G401.6 (cell line): Measurements from ENCODE around the gene IGFLR1.
"Not testable (repeated sequence)": the region's sequence is repeated elsewhere in the genome, so short reads cannot be mapped to it uniquely, and the experiment has no call there.

Experiments used
- FAIRE-seq: peaks from 2 replicates; lab custom pipeline; 2012; peaks lifted over from hg19 to GRCh38; lab: Jason Lieb, UNC

The IGFLR1 gene

GRCh38 chr19:35739275-35740107 lies 2.8 kb downstream of the IGFLR1 start:
- FAIRE-seq = no peak

- no peak for FAIRE-seq
Measured at GRCh38 chr19:35738887-35739229, 3.4 kb downstream of the IGFLR1 start.

GRCh38 chr19:35738021-35738886 lies 4.0 kb downstream of the IGFLR1 start:
- no peak for FAIRE-seq

GRCh38 chr19:35736913-35737886 lies 5.1 kb downstream of the IGFLR1 start:
- FAIRE-seq = no peak

GRCh38 chr19:35734889-35735288 lies 7.4 kb downstream of the IGFLR1 start:
- FAIRE-seq = no peak

GRCh38 chr19:35734273-35734672 lies 8.0 kb downstream of the IGFLR1 start:
- no peak for FAIRE-seq

GRCh38 chr19:35733180-35734125 lies 8.8 kb downstream of the IGFLR1 start:
- no peak for FAIRE-seq

GRCh38 chr19:35732540-35733179 lies 9.6 kb downstream of the IGFLR1 start:
- FAIRE-seq = no peak

- FAIRE-seq = no peak
Measured at GRCh38 chr19:35731779-35732405, 10.4 kb downstream of the IGFLR1 start.

GRCh38 chr19:35731353-35731752 lies 10.9 kb downstream of the IGFLR1 start:
- FAIRE-seq = no peak

GRCh38 chr19:35730326-35730725 lies 11.9 kb downstream of the IGFLR1 start:
- FAIRE-seq = no peak

- FAIRE-seq = no peak
Measured at GRCh38 chr19:35729763-35730162, 12.5 kb downstream of the IGFLR1 start.

GRCh38 chr19:35729021-35729420 lies 13.2 kb downstream of the IGFLR1 start:
- FAIRE-seq = no peak

GRCh38 chr19:35727956-35728706 lies 14.1 kb downstream of the IGFLR1 start:
- FAIRE-seq = no peak

- no peak for FAIRE-seq
Measured at GRCh38 chr19:35727053-35727955, 14.9 kb downstream of the IGFLR1 start.

GRCh38 chr19:35725216-35725861 lies 16.9 kb downstream of the IGFLR1 start:
- no peak for FAIRE-seq

- FAIRE-seq = no peak
Measured at GRCh38 chr19:35724560-35724959, 17.7 kb downstream of the IGFLR1 start.

- FAIRE-seq = not testable (repeated sequence)
Measured at GRCh38 chr19:35724132-35724531, 18.1 kb downstream of the IGFLR1 start.
